T-helper 1 cell treated with Interleukin-12 subunit alpha and Interleukin-12 subunit beta and Interleukin-4 antibody, amounts not matched to agents 30 μg/mL and 1 μg/mL, for 36 hours (primary cell): ENCODE data around the gene C20orf204.

Experiments used
- H3K27ac Mint-ChIP-seq: one replicate; pipeline ENCODE4 v1.8.0; 2021; ENCODE audit warnings: mild to moderate bottlenecking, mixed read lengths
- H3K27me3 Mint-ChIP-seq: one replicate; pipeline ENCODE4 v1.8.0; 2021; ENCODE audit warnings: low read depth, mixed read lengths
- H3K36me3 Mint-ChIP-seq: one replicate; pipeline ENCODE4 v1.8.0; 2021; ENCODE audit warnings: low read depth, mixed read lengths
- H3K4me1 Mint-ChIP-seq: one replicate; pipeline ENCODE4 v1.8.0; 2021; ENCODE audit warnings: low read depth, mixed read lengths
- H3K4me3 Mint-ChIP-seq: one replicate; pipeline ENCODE4 v1.8.0; 2021; ENCODE audit warnings: mild to moderate bottlenecking, moderate library complexity, mixed read lengths
- H3K9me3 Mint-ChIP-seq: one replicate; pipeline ENCODE4 v1.8.0; 2021; ENCODE audit warnings: mixed read lengths

Gene C20orf204

DNA sequence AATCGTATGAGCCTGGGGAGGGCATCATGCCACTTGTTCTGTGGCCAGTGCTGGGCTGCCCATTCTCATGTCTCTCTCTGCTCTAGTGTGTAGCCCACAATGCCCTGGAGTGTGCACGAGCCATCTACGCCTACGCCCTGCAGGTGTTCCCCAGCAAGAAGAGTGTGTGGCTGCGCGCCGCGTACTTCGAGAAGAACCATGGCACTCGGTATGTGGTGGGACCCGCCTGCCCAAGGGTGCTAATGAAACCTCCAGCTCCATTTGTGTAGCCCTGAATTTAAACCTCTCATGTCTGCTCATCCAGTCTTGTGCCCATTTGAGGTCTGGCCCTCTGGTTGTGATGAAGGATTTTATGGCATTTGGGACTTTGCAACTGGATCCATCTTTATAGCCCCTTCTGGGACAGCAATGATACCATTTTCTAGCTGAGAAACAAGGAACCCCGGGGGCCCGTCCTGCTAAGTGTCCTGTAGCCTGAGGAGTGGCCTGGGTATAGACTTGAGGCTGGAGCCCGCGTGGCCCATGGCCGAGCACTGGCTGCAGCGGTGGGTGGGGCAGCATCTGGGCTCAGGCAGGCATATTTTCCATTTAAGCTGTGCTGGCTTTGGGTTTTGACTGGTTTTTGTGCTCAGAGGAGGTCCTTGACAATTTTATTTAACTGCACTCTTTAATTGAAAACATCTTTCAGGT is 13.2 kb upstream of the C20orf204 start:
- Mint-ChIP-seq H3K36me3 (peaks cover 45% of the 10 kb centered on the region), H3K4me3 (no peak overlapping the region), H3K4me1 (peaks cover 5% of the 10 kb centered on the region), H3K27me3 (no peaks in the 10 kb centered on the region), H3K27ac (no peak overlapping the region), H3K9me3 (no peaks in the 10 kb centered on the region)

- Mint-ChIP-seq H3K27ac (no peak overlapping the region), H3K9me3 (no peaks in the 10 kb centered on the region), H3K4me1 (peaks cover 5% of the 10 kb centered on the region), H3K36me3 (peaks cover 44% of the 10 kb centered on the region), H3K4me3 (no peak overlapping the region), H3K27me3 (no peaks in the 10 kb centered on the region)
These were observed 12.4 kb upstream of the C20orf204 start for GRCh38 chr20:64023361-64024140.

- Mint-ChIP-seq H3K9me3 (no peaks in the 10 kb centered on the region), H3K27ac (no peak overlapping the region), H3K36me3 (peaks cover 43% of the 10 kb centered on the region), H3K4me1 (peaks cover 5% of the 10 kb centered on the region), H3K27me3 (no peaks in the 10 kb centered on the region), H3K4me3 (no peak overlapping the region)
These were observed 11.6 kb upstream of the C20orf204 start for GRCh38 chr20:64024141-64024990.

DNA sequence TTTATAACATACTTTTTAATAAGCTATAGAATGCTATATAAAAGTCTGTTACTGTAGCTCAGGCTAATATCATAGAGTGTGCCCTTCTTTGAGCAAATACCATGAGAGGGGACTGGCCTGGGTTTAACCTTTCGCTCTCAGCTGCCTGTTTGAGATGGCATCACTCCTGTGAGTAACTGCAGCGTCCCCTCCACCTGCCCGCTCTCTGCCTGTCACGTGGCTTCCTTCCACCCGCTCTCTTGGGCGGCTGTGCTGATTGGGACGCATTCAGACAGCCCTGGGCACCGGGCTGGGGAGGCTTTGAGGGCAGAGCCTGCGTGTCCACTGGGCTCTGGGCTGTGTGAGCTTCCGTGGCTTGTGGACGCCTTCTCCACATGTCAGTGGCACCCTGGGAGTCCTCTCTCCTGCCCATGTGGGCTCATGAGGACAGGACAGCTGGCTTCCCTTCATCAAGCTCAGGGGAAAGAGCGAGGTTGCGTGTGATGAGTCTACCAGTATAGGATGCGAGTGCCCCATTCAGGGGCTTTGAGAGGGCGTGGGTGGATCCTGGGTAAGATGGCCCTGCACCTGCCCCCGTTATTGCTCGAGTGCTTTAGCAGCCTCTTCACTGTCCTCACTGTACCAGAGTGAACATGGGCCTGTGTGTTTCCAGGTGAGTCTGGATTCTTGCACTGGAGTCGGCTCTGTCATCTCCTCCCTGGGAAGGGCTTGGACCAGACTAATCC is 10.7 kb upstream of the C20orf204 start:
- Mint-ChIP-seq H3K9me3 (no peaks in the 10 kb centered on the region), H3K4me3 (no peak overlapping the region), H3K27ac (no peak overlapping the region), H3K27me3 (no peaks in the 10 kb centered on the region), H3K36me3 (peaks cover 37% of the 10 kb centered on the region), H3K4me1 (no peaks in the 10 kb centered on the region)

DNA sequence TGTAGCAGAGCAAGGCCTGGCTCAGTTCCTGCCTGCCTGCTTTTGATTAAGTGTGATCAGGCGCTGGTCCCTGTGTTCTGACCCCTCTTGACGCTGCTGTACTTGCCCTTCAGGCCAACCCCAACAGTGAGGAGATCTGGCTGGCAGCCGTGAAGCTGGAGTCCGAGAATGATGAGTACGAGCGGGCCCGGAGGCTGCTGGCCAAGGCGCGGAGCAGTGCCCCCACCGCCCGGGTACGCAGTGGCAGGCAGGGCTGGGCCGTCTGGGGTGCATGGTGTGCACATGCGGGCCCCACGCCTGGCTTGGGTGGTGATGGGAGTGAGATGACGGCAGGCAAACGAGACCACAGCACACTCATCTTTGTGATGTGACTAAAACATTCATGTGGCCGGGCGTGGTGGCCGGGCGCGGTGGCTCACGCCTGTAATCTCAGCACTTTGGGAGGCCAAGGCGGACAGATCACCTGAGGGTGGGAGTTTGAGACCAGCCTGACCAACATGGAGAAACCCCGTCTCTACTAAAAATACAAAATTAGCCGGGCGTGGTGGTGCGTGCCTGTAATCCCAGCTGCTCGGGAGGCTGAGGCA is 10.1 kb upstream of the C20orf204 start:
- H3K9me3 Mint-ChIP-seq: no peaks in the 10 kb centered on the region
- H3K36me3 Mint-ChIP-seq: peaks cover 37% of the 10 kb centered on the region
- no peaks in the 10 kb centered on the region for H3K4me1 Mint-ChIP-seq
- no peak overlapping the region for H3K4me3 Mint-ChIP-seq
- no peaks in the 10 kb centered on the region for H3K27me3 Mint-ChIP-seq
- H3K27ac Mint-ChIP-seq: no peak overlapping the region

GRCh38 chr20:64027981-64028685 is 7.8 kb upstream of the C20orf204 start:
- Mint-ChIP-seq H3K27me3 (no peaks in the 10 kb centered on the region), H3K27ac (peak overlapping the region; percentile 36), H3K36me3 (peaks cover 42% of the 10 kb centered on the region)

GRCh38 chr20:64029293-64030117 is 6.5 kb upstream of the C20orf204 start:
- no peak overlapping the region for H3K27ac Mint-ChIP-seq
- no peaks in the 10 kb centered on the region for H3K9me3 Mint-ChIP-seq
- no peaks in the 10 kb centered on the region for H3K27me3 Mint-ChIP-seq
- peaks cover 11% of the 10 kb centered on the region for H3K4me1 Mint-ChIP-seq
- H3K4me3 Mint-ChIP-seq: no peak overlapping the region
- H3K36me3 Mint-ChIP-seq: peaks cover 40% of the 10 kb centered on the region

More at GRCh38 chr20:64027981-64028685, 7.8 kb upstream of the C20orf204 start:
- Mint-ChIP-seq H3K4me1 (peaks cover 3% of the 10 kb centered on the region), H3K9me3 (no peaks in the 10 kb centered on the region), H3K4me3 (no peak overlapping the region)

DNA sequence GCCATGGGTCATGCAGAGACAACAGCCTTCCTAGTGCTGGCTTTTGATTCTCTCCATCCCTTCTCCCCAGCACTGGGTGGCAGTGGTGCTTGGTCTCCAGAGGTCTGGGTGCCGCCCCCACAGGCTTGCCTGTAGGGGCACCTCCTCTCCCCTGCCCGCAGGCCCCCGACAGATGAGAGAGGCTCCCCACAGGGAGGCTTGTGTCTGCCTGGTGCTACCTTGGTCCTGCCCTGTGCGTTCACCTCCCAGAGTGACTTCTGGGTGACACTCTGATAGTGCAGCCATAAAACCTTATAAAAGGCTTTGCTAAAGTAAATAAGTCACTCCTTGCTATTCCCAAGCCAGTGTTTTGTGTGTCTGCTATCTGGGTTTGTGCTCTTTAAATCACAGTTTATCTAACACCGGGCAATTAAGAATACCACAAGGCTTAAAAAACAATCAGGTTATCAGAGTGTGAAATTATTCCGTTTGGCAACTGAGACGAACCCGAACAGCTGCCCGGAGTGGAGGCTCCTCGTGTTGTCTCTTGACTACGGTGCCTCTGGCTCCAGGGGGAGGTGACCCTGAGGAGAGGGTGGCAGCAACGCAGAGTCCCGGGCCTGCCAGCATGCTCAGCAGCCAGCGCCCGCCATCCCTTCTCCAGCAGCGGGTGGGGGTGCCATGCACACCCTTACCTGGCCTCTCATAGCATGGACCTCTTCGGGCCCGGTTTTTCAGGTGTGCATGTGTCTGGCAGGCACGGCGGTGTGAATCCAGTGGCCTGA is 5.4 kb upstream of the C20orf204 start:
- Mint-ChIP-seq H3K4me1 (peaks cover 20% of the 10 kb centered on the region), H3K9me3 (no peaks in the 10 kb centered on the region), H3K27me3 (no peaks in the 10 kb centered on the region), H3K4me3 (no peak overlapping the region), H3K27ac (no peak overlapping the region), H3K36me3 (peaks cover 37% of the 10 kb centered on the region)

DNA sequence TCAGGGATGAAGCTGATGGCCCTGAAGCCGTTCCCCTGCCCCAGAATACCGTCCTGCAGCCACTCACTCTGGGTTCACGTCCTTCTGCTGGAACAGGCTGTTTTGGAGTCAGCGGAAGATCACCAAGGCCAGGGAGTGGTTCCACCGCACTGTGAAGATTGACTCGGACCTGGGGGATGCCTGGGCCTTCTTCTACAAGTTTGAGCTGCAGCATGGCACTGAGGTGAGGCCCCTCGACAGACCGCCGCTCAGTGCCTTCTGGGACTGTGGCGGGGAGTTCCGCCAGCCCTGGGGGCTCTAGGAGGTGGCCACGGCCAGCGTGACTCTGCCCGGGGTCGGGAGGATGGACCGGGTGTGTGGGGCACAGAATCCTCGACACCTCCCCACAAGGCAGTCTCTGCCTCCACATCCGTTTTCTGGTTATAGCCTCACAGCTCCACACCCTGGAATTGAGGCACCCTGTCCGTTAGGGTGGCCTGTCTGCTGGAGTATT is 4.1 kb upstream of the C20orf204 start:
- no peak overlapping the region for H3K4me3 Mint-ChIP-seq
- H3K9me3 Mint-ChIP-seq: no peaks in the 10 kb centered on the region
- H3K27me3 Mint-ChIP-seq: no peaks in the 10 kb centered on the region
- peaks cover 24% of the 10 kb centered on the region for H3K4me1 Mint-ChIP-seq
- H3K27ac Mint-ChIP-seq: no peak overlapping the region
- peaks cover 32% of the 10 kb centered on the region for H3K36me3 Mint-ChIP-seq

DNA sequence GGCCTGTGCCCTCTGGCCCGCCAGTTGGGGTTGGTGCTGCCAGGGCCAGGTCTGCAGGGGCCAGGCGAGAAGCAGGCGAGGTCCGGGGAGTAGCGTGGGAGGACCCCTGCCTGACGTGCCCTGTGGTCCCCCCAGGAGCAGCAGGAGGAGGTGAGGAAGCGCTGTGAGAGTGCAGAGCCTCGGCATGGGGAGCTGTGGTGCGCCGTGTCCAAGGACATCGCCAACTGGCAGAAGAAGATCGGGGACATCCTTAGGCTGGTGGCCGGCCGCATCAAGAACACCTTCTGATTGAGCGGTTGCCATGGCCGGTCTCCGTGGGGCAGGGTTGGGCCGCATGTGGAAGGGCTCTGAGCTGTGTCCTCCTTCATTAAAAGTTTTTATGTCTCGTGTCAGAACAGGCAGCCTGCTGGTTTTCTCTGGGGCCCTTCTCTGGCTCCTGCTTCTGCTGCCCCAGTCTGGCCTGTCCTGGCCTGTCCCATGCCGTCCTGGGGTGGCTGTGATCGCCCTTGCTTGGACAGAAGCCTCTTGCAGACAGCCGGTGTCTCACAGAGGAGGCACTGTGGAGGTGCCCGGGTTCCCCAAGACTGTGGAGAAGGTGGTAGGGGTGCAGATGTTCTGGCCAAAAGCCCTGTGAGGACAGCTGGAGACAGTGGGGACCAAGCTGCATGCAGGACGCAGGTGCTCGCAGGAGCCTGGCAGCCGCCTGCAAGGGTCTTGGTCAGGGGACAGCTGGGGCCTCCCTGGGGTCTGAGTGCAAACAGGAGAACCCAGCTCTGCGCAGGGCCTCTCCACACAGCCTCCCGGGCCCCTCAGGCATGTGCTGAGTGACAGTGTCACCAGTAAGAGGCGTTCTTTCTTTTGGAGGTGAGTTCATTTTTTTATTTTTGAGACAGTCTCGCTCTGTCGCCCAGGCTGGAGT is 3.0 kb upstream of the C20orf204 start:
- Mint-ChIP-seq H3K4me3 (no peak overlapping the region), H3K9me3 (no peaks in the 10 kb centered on the region), H3K27ac (peak overlapping the region; percentile 98), H3K4me1 (peaks cover 31% of the 10 kb centered on the region), H3K27me3 (no peaks in the 10 kb centered on the region), H3K36me3 (peaks cover 25% of the 10 kb centered on the region)

GRCh38 chr20:64033981-64034493 is 1.9 kb upstream of the C20orf204 start:
- no peaks in the 10 kb centered on the region for H3K27me3 Mint-ChIP-seq
- H3K36me3 Mint-ChIP-seq: peaks cover 21% of the 10 kb centered on the region
- no peaks in the 10 kb centered on the region for H3K9me3 Mint-ChIP-seq
- H3K4me3 Mint-ChIP-seq: peak overlapping the region; percentile 54
- peaks cover 31% of the 10 kb centered on the region for H3K4me1 Mint-ChIP-seq
- H3K27ac Mint-ChIP-seq: peak overlapping the region; percentile 98
